ENCODE measurements around the gene FAM135A.

The FAM135A gene

DNA sequence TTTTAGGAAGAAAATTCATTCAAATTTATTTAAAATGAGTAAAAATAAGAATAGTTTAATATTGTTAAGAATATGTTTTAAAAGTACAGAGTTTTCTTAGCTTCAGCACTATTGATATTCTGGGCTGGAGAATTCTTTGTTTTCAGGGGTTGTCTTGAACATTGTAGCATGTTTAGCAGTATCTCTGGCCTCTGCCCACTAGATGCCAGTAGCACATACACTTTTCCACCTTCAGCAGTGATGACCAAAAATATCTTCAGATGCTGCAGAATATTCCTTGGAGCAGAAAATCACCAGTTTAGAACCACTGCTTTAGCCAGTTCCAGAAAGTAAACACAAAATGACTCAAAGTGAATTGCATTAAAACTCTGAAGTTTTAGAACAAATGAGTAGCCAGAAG, 134.0 kb downstream of the FAM135A start:
- TF ChIP-seq ZNF654 (tag by site-specific recombination; IDR thresholded peaks at IDR 0.05; ENCODE audit: low read depth) (peak; percentile 63), ZNF112 (tag by site-specific recombination; IDR thresholded peaks at IDR 0.05) (no peak), ZNF302 (tag by site-specific recombination; IDR thresholded peaks at IDR 0.05; ENCODE audit: low read depth) (no peak)
- TF ChIP-seq, protein P1, sequence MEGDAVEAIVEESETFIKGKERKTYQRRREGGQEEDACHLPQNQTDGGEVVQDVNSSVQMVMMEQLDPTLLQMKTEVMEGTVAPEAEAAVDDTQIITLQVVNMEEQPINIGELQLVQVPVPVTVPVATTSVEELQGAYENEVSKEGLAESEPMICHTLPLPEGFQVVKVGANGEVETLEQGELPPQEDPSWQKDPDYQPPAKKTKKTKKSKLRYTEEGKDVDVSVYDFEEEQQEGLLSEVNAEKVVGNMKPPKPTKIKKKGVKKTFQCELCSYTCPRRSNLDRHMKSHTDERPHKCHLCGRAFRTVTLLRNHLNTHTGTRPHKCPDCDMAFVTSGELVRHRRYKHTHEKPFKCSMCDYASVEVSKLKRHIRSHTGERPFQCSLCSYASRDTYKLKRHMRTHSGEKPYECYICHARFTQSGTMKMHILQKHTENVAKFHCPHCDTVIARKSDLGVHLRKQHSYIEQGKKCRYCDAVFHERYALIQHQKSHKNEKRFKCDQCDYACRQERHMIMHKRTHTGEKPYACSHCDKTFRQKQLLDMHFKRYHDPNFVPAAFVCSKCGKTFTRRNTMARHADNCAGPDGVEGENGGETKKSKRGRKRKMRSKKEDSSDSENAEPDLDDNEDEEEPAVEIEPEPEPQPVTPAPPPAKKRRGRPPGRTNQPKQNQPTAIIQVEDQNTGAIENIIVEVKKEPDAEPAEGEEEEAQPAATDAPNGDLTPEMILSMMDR (tag by site-specific recombination; IDR thresholded peaks at IDR 0.05) = peak; percentile 24; the same call in 1 of the 2 replicates
- TF ChIP-seq, protein P2, sequence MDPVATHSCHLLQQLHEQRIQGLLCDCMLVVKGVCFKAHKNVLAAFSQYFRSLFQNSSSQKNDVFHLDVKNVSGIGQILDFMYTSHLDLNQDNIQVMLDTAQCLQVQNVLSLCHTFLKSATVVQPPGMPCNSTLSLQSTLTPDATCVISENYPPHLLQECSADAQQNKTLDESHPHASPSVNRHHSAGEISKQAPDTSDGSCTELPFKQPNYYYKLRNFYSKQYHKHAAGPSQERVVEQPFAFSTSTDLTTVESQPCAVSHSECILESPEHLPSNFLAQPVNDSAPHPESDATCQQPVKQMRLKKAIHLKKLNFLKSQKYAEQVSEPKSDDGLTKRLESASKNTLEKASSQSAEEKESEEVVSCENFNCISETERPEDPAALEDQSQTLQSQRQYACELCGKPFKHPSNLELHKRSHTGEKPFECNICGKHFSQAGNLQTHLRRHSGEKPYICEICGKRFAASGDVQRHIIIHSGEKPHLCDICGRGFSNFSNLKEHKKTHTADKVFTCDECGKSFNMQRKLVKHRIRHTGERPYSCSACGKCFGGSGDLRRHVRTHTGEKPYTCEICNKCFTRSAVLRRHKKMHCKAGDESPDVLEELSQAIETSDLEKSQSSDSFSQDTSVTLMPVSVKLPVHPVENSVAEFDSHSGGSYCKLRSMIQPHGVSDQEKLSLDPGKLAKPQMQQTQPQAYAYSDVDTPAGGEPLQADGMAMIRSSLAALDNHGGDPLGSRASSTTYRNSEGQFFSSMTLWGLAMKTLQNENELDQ (tag by site-specific recombination; IDR thresholded peaks at IDR 0.05; ENCODE audit: low read depth) = no peak
- H3K4me3 ChIP-seq (ENCODE audit: low read depth, low read length) = no peak overlapping the region
- ChIA-PET CTCF (interaction anchor here (0.6 to 2.5 kb wide), 23 partner anchors 11 to 466 kb away, joined by 3 to 9 read pairs (median 4); no protein-coding TSS in a partner anchor), POLR2A (no interaction called here)
- H3K9me3 ChIP-seq (ENCODE audit: control insufficient read depth, insufficient read depth, low read depth, low read length) = no peaks in the 10 kb centered on the region
- no peak overlapping the region for H3K27ac ChIP-seq (ENCODE audit: extremely low read depth, low read depth, low read length)
- no peaks in the 10 kb centered on the region for H3K4me1 ChIP-seq (ENCODE audit: control insufficient read depth, insufficient read depth, low read length)
- peaks cover 2 to 6% of the 10 kb centered on the region in 2 experiments; a peak in 2 of 3 replicates for H3K36me3 ChIP-seq (ENCODE audit: control insufficient read depth in 2 of 2, insufficient read depth in 1 of 2, low read length in 2 of 2)

DNA sequence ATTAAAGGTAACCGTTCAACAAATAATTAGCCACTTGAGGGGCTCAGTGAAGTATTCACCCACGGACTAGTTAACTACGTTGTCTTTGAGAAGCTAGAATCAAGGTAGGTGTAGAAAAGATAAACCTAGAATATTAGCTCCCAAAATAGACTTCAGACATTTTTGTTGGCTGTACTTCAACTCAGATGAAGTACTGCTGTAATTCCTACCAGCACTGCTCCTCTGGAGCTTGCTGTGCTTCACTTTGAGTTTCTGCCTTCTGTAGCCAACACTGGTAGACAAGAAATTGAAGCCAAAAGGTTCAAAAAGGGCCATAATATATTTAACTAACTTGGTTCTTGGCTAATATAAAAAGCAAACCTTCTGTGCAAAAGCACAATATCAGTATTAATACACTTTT, 134.6 kb downstream of the FAM135A start:
- TF ChIP-seq, protein P3, sequence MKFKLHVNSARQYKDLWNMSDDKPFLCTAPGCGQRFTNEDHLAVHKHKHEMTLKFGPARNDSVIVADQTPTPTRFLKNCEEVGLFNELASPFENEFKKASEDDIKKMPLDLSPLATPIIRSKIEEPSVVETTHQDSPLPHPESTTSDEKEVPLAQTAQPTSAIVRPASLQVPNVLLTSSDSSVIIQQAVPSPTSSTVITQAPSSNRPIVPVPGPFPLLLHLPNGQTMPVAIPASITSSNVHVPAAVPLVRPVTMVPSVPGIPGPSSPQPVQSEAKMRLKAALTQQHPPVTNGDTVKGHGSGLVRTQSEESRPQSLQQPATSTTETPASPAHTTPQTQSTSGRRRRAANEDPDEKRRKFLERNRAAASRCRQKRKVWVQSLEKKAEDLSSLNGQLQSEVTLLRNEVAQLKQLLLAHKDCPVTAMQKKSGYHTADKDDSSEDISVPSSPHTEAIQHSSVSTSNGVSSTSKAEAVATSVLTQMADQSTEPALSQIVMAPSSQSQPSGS (tag by site-specific recombination; IDR thresholded peaks at IDR 0.05; ENCODE audit: low read depth) = no peak
- TF ChIP-seq ZNF626 (tag by site-specific recombination; IDR thresholded peaks at IDR 0.05) (no peak), ZNF48 (tag by site-specific recombination; IDR thresholded peaks at IDR 0.05) (no peak), ZNF747 (tag by site-specific recombination; IDR thresholded peaks at IDR 0.05) (no peak), ZNF768 (tag by site-specific recombination; IDR thresholded peaks at IDR 0.05) (no peak), ZNF324 (tag by site-specific recombination; IDR thresholded peaks at IDR 0.05) (no peak), ZNF132 (tag by site-specific recombination; IDR thresholded peaks at IDR 0.05; ENCODE audit: borderline replicate concordance) (no peak)
- TF ChIP-seq, protein P4, sequence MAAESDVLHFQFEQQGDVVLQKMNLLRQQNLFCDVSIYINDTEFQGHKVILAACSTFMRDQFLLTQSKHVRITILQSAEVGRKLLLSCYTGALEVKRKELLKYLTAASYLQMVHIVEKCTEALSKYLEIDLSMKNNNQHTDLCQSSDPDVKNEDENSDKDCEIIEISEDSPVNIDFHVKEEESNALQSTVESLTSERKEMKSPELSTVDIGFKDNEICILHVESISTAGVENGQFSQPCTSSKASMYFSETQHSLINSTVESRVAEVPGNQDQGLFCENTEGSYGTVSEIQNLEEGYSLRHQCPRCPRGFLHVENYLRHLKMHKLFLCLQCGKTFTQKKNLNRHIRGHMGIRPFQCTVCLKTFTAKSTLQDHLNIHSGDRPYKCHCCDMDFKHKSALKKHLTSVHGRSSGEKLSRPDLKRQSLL (tag by site-specific recombination; IDR thresholded peaks at IDR 0.05) = no peak
- TF ChIP-seq, protein P5, sequence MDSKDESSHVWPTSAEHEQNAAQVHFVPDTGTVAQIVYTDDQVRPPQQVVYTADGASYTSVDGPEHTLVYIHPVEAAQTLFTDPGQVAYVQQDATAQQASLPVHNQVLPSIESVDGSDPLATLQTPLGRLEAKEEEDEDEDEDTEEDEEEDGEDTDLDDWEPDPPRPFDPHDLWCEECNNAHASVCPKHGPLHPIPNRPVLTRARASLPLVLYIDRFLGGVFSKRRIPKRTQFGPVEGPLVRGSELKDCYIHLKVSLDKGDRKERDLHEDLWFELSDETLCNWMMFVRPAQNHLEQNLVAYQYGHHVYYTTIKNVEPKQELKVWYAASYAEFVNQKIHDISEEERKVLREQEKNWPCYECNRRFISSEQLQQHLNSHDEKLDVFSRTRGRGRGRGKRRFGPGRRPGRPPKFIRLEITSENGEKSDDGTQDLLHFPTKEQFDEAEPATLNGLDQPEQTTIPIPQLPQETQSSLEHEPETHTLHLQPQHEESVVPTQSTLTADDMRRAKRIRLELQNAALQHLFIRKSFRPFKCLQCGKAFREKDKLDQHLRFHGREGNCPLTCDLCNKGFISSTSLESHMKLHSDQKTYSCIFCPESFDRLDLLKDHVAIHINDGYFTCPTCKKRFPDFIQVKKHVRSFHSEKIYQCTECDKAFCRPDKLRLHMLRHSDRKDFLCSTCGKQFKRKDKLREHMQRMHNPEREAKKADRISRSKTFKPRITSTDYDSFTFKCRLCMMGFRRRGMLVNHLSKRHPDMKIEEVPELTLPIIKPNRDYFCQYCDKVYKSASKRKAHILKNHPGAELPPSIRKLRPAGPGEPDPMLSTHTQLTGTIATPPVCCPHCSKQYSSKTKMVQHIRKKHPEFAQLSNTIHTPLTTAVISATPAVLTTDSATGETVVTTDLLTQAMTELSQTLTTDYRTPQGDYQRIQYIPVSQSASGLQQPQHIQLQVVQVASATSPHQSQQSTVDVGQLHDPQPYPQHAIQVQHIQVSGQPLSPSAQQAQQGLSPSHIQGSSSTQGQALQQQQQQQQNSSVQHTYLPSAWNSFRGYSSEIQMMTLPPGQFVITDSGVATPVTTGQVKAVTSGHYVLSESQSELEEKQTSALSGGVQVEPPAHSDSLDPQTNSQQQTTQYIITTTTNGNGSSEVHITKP (tag by site-specific recombination; IDR thresholded peaks at IDR 0.05) = no peak
- TF ChIP-seq, protein P6, sequence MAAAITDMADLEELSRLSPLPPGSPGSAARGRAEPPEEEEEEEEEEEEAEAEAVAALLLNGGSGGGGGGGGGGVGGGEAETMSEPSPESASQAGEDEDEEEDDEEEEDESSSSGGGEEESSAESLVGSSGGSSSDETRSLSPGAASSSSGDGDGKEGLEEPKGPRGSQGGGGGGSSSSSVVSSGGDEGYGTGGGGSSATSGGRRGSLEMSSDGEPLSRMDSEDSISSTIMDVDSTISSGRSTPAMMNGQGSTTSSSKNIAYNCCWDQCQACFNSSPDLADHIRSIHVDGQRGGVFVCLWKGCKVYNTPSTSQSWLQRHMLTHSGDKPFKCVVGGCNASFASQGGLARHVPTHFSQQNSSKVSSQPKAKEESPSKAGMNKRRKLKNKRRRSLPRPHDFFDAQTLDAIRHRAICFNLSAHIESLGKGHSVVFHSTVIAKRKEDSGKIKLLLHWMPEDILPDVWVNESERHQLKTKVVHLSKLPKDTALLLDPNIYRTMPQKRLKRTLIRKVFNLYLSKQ (tag by site-specific recombination; IDR thresholded peaks at IDR 0.05; ENCODE audit: borderline replicate concordance) = no peak
- no peak overlapping the region for H3K27ac ChIP-seq (ENCODE audit: extremely low read depth, low read depth, low read length)
- ChIA-PET CTCF (interaction anchor here (0.7 to 2.5 kb wide), 16 partner anchors 10 to 464 kb away, joined by 3 to 9 read pairs (median 4); no protein-coding TSS in a partner anchor), POLR2A (no interaction called here)
- H3K9me3 ChIP-seq (ENCODE audit: control insufficient read depth, insufficient read depth, low read depth, low read length) = no peaks in the 10 kb centered on the region
- no peaks in the 10 kb centered on the region for H3K4me1 ChIP-seq (ENCODE audit: control insufficient read depth, insufficient read depth, low read length)
- no peak overlapping the region for H3K4me3 ChIP-seq (ENCODE audit: low read depth, low read length)
- H3K36me3 ChIP-seq (ENCODE audit: control insufficient read depth in 2 of 2, insufficient read depth in 1 of 2, low read length in 2 of 2) = peaks cover 0 to 6% of the 10 kb centered on the region in 2 experiments; a peak in 1 of 3 replicates

All from HEK293 (cell line).